ENCODE data around the gene PIBF1. TPM values are rescaled to one million over a fixed set of nuclear protein-coding genes. Genes with fewer than 3 reads are reported as not detected.

PIBF1 gene
- total and polyA plus RNA-seq, 7 donors, result 6.5 to 24.0 (median 17.7) TPM

DNA sequence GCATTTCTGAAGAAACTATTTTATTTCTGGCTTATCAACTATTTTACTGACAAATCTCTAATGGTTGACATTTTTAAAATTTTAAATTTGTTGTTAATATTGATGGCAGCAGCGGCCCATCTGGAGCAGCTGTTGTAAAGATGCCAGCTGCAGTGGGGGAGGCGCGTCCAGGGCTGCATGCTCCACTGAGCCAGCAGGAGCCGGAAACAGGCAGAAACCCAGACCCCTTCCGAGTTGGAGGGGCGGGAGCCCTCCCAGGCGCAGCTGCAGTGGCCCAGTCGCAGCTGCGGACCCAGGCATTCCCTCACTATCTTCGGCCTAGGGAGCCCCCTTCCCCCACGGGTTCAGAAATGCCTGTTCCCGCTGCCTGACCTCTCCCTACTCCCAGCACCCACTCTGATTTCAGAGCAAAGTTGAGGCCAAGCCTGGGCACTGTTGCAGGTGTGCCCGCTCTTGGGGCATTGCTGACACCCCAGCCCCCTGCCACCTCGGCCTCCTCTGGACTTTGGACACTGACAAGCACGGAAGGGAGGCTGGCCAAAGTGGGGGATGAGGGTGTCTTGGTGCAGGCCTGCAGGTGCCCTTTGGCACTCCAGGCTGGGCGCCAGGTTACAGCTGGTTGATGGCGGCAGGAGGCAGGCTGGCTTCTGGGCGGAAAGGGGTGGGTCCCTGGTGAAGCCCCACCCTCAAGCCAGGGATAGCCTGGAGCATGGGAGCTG is 69.2 kb downstream of the PIBF1 start:
- no peaks in the 10 kb centered on the region for H3K9me3 ChIP-seq
- no peak overlapping the region for H3K27ac ChIP-seq
- H3K4me3 ChIP-seq, result no peak overlapping the region
- DNase-seq, result peak; percentile 57
- no peaks in the 10 kb centered on the region for H3K27me3 ChIP-seq
- intact Hi-C loops (cut with DNase I), result no loop called here
- TF ChIP-seq POLR2A (IDR thresholded peaks at IDR 0.05) (no peak), EP300 (IDR thresholded peaks at IDR 0.05) (no peak), POLR2AphosphoS5 (IDR thresholded peaks at IDR 0.05) (no peak), CTCF (IDR thresholded peaks at IDR 0.05) (no peak)
- H3K4me1 ChIP-seq, result no peaks in the 10 kb centered on the region
- peaks cover 0 to 53% (median 5%) of the 10 kb centered on the region in 4 donors for H3K36me3 ChIP-seq
- WGBS, 2 donors, result 91 to 93% methylated on average over 18 of the region's 18 CpGs

DNA sequence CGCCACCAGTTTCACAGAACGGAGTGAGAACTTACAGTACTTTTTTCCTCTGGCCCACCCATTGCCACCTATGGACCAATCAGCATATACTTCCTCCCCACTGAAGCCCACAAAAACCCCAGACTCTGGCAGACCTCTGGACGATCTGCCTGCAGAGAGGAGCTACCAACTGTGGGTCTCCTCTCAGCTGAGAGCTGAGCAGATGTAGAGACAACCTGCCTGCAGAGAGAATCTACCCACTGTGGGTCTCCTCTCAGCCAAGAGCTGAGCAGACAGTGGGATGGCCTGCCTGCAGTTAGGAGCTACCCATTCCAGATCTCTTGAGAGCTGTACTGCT is 69.7 kb downstream of the PIBF1 start:
- WGBS, 2 donors, result 90 to 92% methylated on average over 3 of the region's 3 CpGs
- Histone ChIP-seq H3K36me3 (peaks cover 0 to 53% (median 5%) of the 10 kb centered on the region in 4 donors), H3K27ac (no peak overlapping the region), H3K4me3 (no peak overlapping the region), H3K27me3 (no peaks in the 10 kb centered on the region), H3K4me1 (no peaks in the 10 kb centered on the region), H3K9me3 (no peaks in the 10 kb centered on the region)
- TF ChIP-seq POLR2AphosphoS5 (IDR thresholded peaks at IDR 0.05) (no peak), POLR2A (IDR thresholded peaks at IDR 0.05) (no peak), EP300 (IDR thresholded peaks at IDR 0.05) (no peak), CTCF (IDR thresholded peaks at IDR 0.05) (no peak)
- intact Hi-C loops (cut with DNase I), result no loop called here
- no peak for DNase-seq

DNA sequence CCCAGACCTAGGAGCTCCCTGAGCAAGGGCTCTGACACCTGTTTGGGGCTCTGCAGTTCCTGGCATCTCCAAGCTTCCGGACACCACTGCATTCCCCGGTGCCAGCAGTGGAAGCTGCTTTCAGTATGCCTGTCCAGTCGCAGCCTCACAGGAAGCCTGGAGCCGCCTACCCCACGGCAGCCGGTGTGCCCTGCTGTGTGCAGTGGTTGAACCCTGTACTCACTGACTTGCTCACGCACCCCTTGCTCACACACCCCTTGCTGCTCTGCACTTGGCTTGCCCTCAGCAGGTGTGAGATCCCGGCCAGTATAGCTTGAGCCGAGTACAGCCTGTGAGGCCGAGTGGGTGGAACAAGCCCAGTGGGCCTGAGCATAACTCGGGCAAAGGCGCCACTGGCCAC is 70.3 kb downstream of the PIBF1 start:
- H3K4me3 ChIP-seq, result no peak overlapping the region
- intact Hi-C loops (cut with DNase I), result no loop called here
- TF ChIP-seq POLR2AphosphoS5 (IDR thresholded peaks at IDR 0.05) (no peak), CTCF (IDR thresholded peaks at IDR 0.05) (no peak), EP300 (IDR thresholded peaks at IDR 0.05) (no peak), POLR2A (IDR thresholded peaks at IDR 0.05) (no peak)
- 98% methylated on average over 12 of the region's 12 CpGs for WGBS, 2 donors
- H3K36me3 ChIP-seq, result peaks cover 0 to 48% (median 5%) of the 10 kb centered on the region in 4 donors
- H3K27me3 ChIP-seq, result no peaks in the 10 kb centered on the region
- H3K4me1 ChIP-seq, result no peaks in the 10 kb centered on the region
- no peak overlapping the region for H3K27ac ChIP-seq
- H3K9me3 ChIP-seq, result no peaks in the 10 kb centered on the region
- DNase-seq, result peak; percentile 58

GRCh38 chr13:72853000-72853399 is 71.1 kb downstream of the PIBF1 start:
- H3K4me3 ChIP-seq, result no peak overlapping the region
- intact Hi-C loops (cut with DNase I), result no loop called here
- H3K27me3 ChIP-seq, result no peaks in the 10 kb centered on the region
- peaks cover 0 to 40% (median 5%) of the 10 kb centered on the region in 4 donors for H3K36me3 ChIP-seq
- H3K4me1 ChIP-seq, result no peaks in the 10 kb centered on the region
- H3K27ac ChIP-seq, result no peak overlapping the region
- WGBS, 2 donors, result 93 to 94% methylated on average over 1 of the region's 1 CpG
- TF ChIP-seq EP300 (IDR thresholded peaks at IDR 0.05), result no peak
- no peak for TF ChIP-seq CTCF (IDR thresholded peaks at IDR 0.05)
- TF ChIP-seq POLR2AphosphoS5 (IDR thresholded peaks at IDR 0.05), result no peak
- no peak for TF ChIP-seq POLR2A (IDR thresholded peaks at IDR 0.05)
- no peak for DNase-seq
- H3K9me3 ChIP-seq, result no peaks in the 10 kb centered on the region
